HG02938 (cell line): Measurements from ENCODE around the gene SRGN.
"Not testable (repeated sequence)": the region's sequence is repeated elsewhere in the genome, so short reads cannot be mapped to it uniquely, and the experiment has no call there.

Source experiments
- ATAC-seq: cut with Tn5 transposase; IDR thresholded peaks from one replicate; pipeline ENCODE4 v1.9.1; 2021; ENCODE audit warnings: mild to moderate bottlenecking, moderate library complexity; ENCODE audit not compliant: unreplicated experiment

SRGN gene

DNA sequence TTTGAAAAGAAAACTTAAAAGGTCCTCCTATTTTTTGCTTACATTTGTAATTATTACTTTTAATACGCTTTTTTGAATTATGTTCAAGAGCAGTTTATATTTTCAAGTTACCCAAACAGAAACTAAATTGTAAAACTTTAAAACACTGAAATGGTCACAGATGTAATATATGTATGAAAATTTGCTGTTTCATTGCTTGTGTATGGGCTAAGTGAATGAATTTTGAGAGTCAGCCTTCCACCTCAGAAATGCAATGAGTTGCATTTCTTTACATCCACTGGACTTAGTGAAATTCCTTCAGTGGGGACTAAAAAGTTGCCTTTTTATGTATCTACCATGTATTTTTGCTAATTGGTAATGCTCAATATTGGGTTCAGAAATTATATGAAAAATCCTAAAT lies 37.7 kb downstream of the SRGN start:
- ATAC-seq: no peak

DNA sequence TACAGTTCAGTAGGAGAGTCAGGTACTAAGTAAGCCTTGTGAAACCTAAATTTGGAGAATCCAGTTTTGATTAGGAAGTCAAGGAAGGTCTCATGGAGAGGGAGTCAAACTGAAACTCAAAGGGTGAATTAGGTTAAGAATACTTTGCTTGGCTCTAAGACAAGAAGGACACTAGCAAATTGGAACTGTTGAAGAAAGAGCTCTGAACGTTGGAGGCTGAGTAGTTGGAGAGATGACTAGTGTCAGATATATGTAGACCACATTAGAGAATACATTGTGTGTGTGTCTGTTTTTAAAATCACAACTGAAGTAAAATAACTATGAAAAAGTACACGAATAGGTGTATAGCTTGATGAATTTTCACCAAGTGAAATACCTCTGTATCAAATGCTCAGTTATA lies 42.3 kb downstream of the SRGN start:
- no peak for ATAC-seq

DNA sequence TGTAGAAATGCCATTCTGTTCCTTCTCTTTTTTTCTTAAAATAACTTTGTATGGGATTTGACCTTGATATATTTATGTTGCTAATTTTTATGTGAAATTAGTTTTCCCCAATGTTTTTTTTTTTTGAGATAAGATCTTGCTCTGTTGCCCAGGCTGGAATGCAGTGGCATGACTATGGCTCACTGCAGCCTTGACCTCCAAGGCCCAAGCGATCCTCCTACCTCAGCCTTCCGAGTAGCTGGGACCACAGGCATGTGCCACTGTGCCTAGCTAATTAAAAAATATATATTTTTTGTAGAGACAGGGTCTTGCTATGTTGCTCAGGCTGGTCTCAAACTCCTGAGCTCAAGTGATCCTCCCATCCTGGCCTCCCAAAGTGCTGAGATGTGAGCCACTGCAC lies 52.1 kb downstream of the SRGN start:
- ATAC-seq: no peak

DNA sequence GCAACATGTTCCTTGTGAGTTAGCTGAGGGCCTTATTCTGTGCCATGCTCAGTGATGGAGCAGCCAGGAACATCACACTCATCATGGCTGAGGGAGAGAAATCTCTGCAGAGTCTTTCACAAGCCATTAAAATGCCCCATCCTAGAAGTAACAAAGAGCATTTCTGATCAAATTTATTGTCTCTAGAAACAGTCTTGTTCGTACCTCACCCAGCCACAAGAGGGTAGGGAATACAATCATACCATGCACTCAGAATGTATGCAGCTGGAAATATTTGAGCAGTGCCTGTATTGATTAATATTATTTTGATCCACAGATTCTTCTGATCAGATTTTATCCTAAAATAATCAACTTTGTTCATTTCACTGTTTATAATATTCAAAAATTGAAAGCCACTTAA lies 53.4 kb downstream of the SRGN start:
- ATAC-seq: no peak

DNA sequence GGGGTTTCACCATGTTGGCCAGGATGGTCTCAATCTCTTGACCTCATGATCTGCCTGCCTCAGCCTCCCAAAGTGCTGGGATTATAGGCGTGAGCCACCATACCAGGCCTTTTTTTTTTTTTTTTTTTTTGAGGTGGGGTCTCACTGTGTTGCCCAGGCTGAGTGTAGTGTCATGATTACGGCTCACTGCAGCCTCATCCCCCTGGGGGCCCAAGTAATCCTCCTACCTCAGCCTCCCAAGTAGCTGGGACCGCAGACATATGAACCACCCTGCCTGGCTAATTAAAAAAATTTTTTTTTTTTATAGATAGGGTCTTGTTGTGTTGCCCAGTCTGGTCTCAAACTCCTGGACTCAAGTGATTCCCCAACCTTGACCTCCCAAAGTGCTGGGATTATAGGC lies 54.2 kb downstream of the SRGN start:
- not testable (repeated sequence) for ATAC-seq

DNA sequence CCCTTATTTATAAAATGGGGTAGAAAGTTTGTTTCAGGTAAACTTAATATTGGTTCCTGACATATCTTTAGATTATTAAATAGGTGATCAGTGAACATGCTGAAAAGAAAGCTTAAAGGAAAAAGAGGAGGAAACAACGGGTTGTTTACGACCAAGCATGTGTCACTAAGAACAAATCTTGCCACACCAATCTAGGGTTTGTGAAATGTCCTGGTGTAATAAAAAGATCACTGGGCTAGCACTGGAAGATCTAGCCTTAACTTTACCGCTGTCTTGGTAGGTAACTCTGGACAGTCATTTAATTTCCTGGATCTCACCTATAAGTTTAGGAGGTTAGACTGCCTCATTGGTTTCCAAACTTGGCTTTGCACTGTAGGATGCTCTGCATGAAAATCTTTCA lies 55.1 kb downstream of the SRGN start:
- no peak for ATAC-seq

DNA sequence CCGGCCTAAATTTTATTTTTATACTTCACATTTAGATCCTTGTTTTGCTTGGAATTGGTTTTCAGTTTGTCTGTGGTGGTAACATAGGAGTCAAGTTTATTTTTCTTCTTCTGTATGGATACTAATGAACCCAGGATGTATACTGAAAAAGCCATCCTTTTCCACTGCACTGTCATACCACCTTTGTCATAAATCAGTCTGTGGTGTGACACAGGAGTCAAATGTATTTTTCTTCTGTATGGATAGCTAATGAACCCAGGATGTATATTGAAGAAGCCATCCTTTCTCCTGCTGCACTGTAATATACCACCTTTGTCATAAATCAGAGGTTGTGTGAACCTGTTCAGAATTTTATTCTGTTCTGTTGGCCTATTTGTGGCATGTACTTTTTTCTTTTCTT lies 57.4 kb downstream of the SRGN start:
- ATAC-seq: no peak

DNA sequence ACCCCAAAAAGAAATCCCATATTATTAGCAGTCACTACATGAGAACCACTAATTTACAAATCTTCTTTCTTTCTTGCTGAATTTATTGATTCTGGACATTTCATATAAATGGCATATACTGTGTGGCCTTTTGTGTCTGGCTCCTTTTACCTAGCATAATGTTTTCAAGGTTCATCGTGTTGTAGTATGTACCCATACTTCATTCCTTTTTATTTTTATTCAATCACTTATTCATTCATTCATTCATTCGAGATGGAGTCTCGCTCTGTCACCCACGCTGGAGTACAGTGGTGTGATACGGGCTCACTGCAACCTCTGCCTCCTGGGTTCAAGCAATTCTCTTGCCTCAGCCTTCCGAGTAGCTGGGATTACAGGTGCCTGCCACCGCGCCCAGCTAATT lies 58.0 kb downstream of the SRGN start:
- ATAC-seq: no peak

DNA sequence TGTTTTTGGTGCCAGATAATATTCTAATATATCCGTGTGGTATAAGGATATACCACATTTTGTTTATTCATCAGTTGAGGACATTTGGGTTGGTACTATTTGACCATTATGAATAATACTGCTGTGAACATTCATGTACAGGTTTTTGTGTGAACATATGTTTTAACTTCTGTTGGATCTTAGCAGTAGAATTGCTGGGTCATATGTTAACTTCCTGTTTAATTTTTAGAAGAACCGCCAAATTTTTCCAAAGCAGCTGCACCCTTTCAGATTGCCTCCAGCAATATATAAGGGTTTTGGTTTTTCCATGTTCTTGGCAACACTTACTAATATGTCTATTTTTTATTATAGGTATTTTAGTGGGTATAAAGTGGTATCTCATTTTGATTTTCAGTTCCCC lies 58.9 kb downstream of the SRGN start:
- ATAC-seq: no peak

DNA sequence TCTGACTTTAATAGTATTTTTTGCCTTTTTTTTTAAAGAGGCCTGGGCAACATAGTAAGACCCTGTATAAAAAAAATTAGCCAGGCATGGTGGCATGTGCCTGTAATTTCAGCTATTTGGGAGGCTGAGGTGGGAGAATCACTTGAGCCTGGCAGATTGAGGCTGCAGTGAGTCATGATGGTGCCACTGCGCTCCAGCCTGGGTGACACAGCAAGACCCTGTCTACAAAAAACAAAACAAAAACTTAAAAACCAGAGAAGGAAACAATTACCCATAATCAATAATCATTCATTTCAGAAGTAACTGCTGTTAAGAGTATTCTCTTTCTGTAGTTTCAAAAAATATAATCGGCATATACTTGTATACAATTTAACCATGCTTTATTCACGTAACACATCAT lies 64.1 kb downstream of the SRGN start:
- ATAC-seq: no peak

DNA sequence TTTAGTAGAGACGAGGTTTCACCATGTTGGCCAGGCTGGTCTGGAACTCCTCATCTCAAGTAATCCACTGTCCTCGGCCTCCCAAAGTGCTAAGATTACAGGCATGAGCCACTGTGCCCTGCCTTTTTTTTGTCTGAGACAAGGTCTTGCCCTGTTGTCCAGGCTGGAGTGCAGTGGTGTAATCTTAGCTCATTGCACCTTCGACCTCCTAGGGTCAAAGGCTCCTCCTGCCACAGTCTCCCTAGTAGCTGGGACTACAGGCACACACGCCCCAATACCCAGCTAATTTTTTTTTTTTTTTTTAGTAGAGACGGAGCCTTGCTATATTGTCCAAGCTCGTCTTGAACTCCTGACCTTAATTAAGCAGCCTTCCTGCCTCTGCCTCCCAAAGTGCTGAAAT lies 65.3 kb downstream of the SRGN start:
- no peak for ATAC-seq
